HepG2 (cell line): ENCODE results near the gene PSMD3. TPM values are rescaled to one million over a fixed set of nuclear protein-coding genes. Genes with fewer than 3 reads are reported as not detected.

Experiments used
- ATAC-seq: fragments of 200-7000 bp; cut with Tn5 transposase; 3 replicates; pipeline ENCODE4 v1.9.1; 2020; ENCODE audit warnings: mild to moderate bottlenecking, moderate library complexity
- BruUV-seq: library from RNA; stranded (reverse); fragments of 400-500 nt; replicated peaks from 2 replicates; lab custom pipeline; 2021; lab: Mats Ljungman, UMichigan
- CTCF ChIA-PET: fragments of 300-600 bp; formaldehyde crosslinking; extraction: SDS; loops from one replicate; lab custom pipeline; 2021; ENCODE audit warnings: low total read pairs, inconsistent platforms, low intra/inter-chr PET ratio; lab: Yijun Ruan, JAX
- POLR2A ChIA-PET: fragments of 350-600 bp; sonication (Branson Sonifier 250); formaldehyde crosslinking; loops from one replicate; lab custom pipeline; 2020; ENCODE audit warnings: antibody characterized with exemption, inconsistent platforms; lab: Yijun Ruan, JAX
- DNase-seq: peaks from one replicate; pipeline ENCODE4 v3.0.0-alpha.2; 2015; ENCODE audit warnings: low spot score
- FAIRE-seq: peaks from 3 replicates; lab custom pipeline; 2011; peaks lifted over from hg19 to GRCh38; lab: Jason Lieb, UNC
- H2AFZ ChIP-seq: one replicate; pipeline ENCODE4 v1.6.1; 2011; ENCODE audit warnings: low read length, inconsistent platforms
- H3K27ac ChIP-seq: fragments of 300-600 bp; 3 replicates; pipeline ENCODE4 v1.8.0; 2011; ENCODE audit warnings: mixed run types, mild to moderate bottlenecking, mixed read lengths, low read length, inconsistent platforms; ENCODE audit not compliant: insufficient read depth; ENCODE audit errors: extremely low read length
- H3K27me3 ChIP-seq, 2 experiments: fragments of 200-600 bp in 1 of 2; 2 replicates in 1 of 2; 3 replicates in 1 of 2; pipeline versions ENCODE4 v1.6.0 to v1.8.0; 2011; ENCODE audit warnings: low read length in 2 of 2, mild to moderate bottlenecking in 2 of 2, moderate library complexity in 2 of 2, inconsistent platforms in 1 of 2; ENCODE audit not compliant: insufficient read depth in 2 of 2, control insufficient read depth in 1 of 2
- H3K36me3 ChIP-seq, 2 experiments: fragments of 200-600 bp in 1 of 2; replicated peaks in 1 of 2; 2 replicates in 1 of 2; 3 replicates in 1 of 2; pipeline versions ENCODE4 v1.5.1 to v1.8.0; 2011; ENCODE audit warnings: low read length in 2 of 2, inconsistent platforms in 1 of 2; ENCODE audit not compliant: insufficient read depth in 2 of 2, control insufficient read depth in 1 of 2
- H3K4me1 ChIP-seq: 2 replicates; pipeline ENCODE4 v1.5.1; 2012; ENCODE audit warnings: low read length, inconsistent platforms; ENCODE audit not compliant: insufficient read depth
- H3K4me2 ChIP-seq: 2 replicates; pipeline ENCODE4 v1.6.0; 2011; ENCODE audit warnings: low read depth, low read length, inconsistent platforms
- H3K4me3 ChIP-seq, 3 experiments: fragments of 200-600 bp in 1 of 3; sonication (generic), shearing (Covaris generic) in 1 of 3; replicated peaks in 1 of 3; 2 replicates each; pipeline ENCODE4 v1.5.1; 2011 to 2016; ENCODE audit warnings: low read length in 3 of 3, inconsistent platforms in 2 of 3, low read depth in 2 of 3, mild to moderate bottlenecking in 2 of 3, control low read depth in 1 of 3, mixed read lengths in 1 of 3; ENCODE audit not compliant: insufficient read depth in 1 of 3
- H3K79me2 ChIP-seq: one replicate; pipeline ENCODE4 v1.6.1; 2011; ENCODE audit warnings: low read length, inconsistent platforms; ENCODE audit not compliant: insufficient read depth
- H3K9ac ChIP-seq: 2 replicates; pipeline ENCODE4 v1.6.0; 2011; ENCODE audit warnings: mild to moderate bottlenecking, low read depth, low read length, inconsistent platforms; ENCODE audit not compliant: insufficient read depth
- H3K9me3 ChIP-seq: 2 replicates; pipeline ENCODE4 v1.5.1; 2012; ENCODE audit warnings: mild to moderate bottlenecking, low read length
- H4K20me1 ChIP-seq: 2 replicates; pipeline ENCODE4 v1.6.0; 2011; ENCODE audit warnings: inconsistent platforms, mild to moderate bottlenecking, low read length, moderate library complexity; ENCODE audit not compliant: insufficient read depth
- AHR ChIP-seq: IDR thresholded peaks from 2 replicates; pipeline ENCODE4 v1.6.1; 2018; ENCODE audit warnings: missing genetic modification reagents, missing compliant biosample characterization
- EHMT2 ChIP-seq: fragments of 200-600 bp; sonication (generic); IDR thresholded peaks from 2 replicates; pipeline ENCODE4 v1.7.0; 2017; ENCODE audit warnings: antibody characterized with exemption, low read depth, low read length, borderline replicate concordance
- SSRP1 ChIP-seq: IDR thresholded peaks from 2 replicates; pipeline ENCODE4 v1.6.1; 2016; ENCODE audit warnings: control low read depth
- ZFP62 ChIP-seq: sonication (generic); formaldehyde crosslinking; IDR thresholded peaks from 2 replicates; pipeline ENCODE4 v1.4.0; 2020; ENCODE audit warnings: missing genetic modification reagents
- ZNF12 ChIP-seq: sonication (generic); formaldehyde crosslinking; IDR thresholded peaks from 2 replicates; pipeline ENCODE4 v1.5.0; 2020; ENCODE audit warnings: missing genetic modification reagents
- WGBS: methylation state at CpG from one replicate; pipeline ENCODE4 v1.1.6; 2017; ENCODE audit warnings: low lambda C conversion rate; 5-methylcytosine and 5-hydroxymethylcytosine counted together
- in situ Hi-C: cut with HindIII; loops from 2 replicates; pipeline ENCODE4 v1.10.0; 2017; ENCODE audit warnings: low pct_unique_long_range_greater_than_20kb; ENCODE audit not compliant: extremely low pct_ligation_motif_present
- intact Hi-C: fragments of 100-400 bp; cut with micrococcal nuclease; formaldehyde crosslinking; loops from one replicate; pipeline ENCODE4 v1.10.0; 2022; ENCODE audit not compliant: unreplicated experiment
- polyA plus RNA-seq, 8 experiments: library from polyadenylated mRNA; depleted of rRNA in 3 of 8; stranded (reverse) in 7 of 8; unstranded in 1 of 8; fragments of >200 nt; fragmentation: Illumina TruSeq in 4 of 8; extraction: Trizol in 4 of 8; gene quantifications; 2 replicates each; pipeline versions ENCODE4 v1.2.1 to v1.2.3, GENCODE V29; 2011 to 2016; ENCODE audit warnings: low read depth in 4 of 8, missing spikeins in 1 of 8, mixed read lengths in 1 of 8; ENCODE audit not compliant: insufficient read depth in 1 of 8
- total RNA-seq, 5 experiments: library from RNA; depleted of rRNA; stranded (reverse); fragments of >200 nt; fragmentation: Illumina TruSeq; extraction: Trizol; gene quantifications; 2 replicates each; pipeline ENCODE4 v1.2.3, GENCODE V29; 2016; ENCODE audit warnings: low read depth in 1 of 5
- TF ChIP-seq, protein P1 (sequence below): sonication (generic); formaldehyde crosslinking; IDR thresholded peaks from 2 replicates; pipeline ENCODE4 v1.4.0; 2020; ENCODE audit warnings: missing genetic modification reagents
- TF ChIP-seq, protein P2 (sequence below): IDR thresholded peaks from 2 replicates; pipeline ENCODE4 v1.6.1; 2016; ENCODE audit warnings: control low read depth
- TF ChIP-seq, protein P3 (sequence below): sonication (generic); formaldehyde crosslinking; IDR thresholded peaks from 2 replicates; pipeline ENCODE4 v1.5.1; 2020; ENCODE audit warnings: missing genetic modification reagents, mild to moderate bottlenecking, borderline replicate concordance

PSMD3 gene
- total and polyA plus RNA-seq, 2 of the 13 experiments (the other 11 are each of a cell fraction or from before 2014, with no cell fraction given) = 97.4 to 146 TPM

DNA sequence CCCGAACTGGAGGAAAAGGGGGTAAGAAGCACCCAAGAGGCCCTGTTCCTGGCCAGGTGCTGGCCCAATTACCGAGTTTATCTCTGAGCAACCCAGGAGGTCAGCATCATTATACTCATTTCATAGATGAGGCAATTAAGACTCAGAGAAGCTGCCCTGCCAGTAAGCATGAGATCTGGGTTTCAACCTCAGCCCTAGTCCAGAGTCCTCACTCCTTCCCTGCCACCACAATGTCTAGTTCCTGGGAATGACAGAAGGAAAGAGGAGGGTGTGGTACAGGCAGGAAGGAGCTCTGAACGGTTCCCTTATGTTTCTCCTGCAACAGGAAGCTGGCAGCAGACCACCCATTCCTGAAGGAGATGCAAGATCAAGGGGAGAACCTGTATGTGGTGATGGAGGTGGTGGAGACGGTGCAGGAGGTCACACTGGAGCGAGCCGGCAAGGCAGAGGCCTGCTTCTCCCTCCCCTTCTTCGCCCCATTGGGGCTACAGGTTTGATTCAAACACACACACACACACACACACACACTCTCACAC is 10.4 kb upstream of the PSMD3 start (continued):
- TF ChIP-seq, protein P1, sequence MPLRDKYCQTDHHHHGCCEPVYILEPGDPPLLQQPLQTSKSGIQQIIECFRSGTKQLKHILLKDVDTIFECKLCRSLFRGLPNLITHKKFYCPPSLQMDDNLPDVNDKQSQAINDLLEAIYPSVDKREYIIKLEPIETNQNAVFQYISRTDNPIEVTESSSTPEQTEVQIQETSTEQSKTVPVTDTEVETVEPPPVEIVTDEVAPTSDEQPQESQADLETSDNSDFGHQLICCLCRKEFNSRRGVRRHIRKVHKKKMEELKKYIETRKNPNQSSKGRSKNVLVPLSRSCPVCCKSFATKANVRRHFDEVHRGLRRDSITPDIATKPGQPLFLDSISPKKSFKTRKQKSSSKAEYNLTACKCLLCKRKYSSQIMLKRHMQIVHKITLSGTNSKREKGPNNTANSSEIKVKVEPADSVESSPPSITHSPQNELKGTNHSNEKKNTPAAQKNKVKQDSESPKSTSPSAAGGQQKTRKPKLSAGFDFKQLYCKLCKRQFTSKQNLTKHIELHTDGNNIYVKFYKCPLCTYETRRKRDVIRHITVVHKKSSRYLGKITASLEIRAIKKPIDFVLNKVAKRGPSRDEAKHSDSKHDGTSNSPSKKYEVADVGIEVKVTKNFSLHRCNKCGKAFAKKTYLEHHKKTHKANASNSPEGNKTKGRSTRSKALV = no peak
- TF ChIP-seq ZNF12 = no peak
- TF ChIP-seq, protein P2, sequence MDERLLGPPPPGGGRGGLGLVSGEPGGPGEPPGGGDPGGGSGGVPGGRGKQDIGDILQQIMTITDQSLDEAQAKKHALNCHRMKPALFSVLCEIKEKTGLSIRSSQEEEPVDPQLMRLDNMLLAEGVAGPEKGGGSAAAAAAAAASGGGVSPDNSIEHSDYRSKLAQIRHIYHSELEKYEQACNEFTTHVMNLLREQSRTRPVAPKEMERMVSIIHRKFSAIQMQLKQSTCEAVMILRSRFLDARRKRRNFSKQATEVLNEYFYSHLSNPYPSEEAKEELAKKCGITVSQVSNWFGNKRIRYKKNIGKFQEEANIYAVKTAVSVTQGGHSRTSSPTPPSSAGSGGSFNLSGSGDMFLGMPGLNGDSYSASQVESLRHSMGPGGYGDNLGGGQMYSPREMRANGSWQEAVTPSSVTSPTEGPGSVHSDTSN (CRISPR knock-in tag) = no peak
- no peak for TF ChIP-seq ZFP62 (CRISPR knock-in tag)
- no peak for TF ChIP-seq AHR

DNA sequence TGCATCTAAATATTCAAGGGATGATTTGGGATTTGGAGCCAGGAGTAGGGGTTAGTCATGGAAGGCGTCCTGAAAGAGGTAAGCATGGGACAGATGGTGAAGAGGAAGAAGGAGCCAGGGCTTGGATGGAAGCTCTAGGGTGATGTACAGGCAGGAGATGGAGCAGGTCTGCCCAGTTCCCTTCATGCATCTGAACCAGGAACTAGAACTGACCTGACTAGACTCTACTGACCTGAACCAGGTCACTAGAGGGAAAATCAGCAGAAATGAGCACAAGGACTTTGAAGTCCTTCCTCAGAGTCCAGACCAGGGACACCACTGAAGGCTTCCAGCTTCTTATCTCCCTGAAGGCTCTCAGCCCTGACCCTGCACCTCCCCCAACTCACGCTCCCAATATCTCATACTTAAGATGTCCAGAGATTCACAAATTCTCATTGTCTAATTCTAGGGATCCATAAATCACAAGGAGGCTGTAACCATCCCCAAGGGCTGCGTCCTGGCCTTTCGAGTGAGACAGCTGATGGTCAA is 9.5 kb upstream of the PSMD3 start:
- WGBS = 52% methylated on average over 4 of the region's 4 CpGs
- Histone ChIP-seq H3K27me3 (peaks cover 6 to 63% of the 10 kb centered on the region in 2 experiments; a peak in 3 of 5 replicates), H4K20me1 (no peaks in the 10 kb centered on the region), H3K36me3 (no peaks in the 10 kb centered on the region), H3K9me3 (no peaks in the 10 kb centered on the region), H3K9ac (no peak overlapping the region), H3K79me2 (no peaks in the 10 kb centered on the region), H3K4me3 (no peak overlapping the region), H3K4me1 (no peaks in the 10 kb centered on the region), H3K4me2 (no peak overlapping the region), H2AFZ (no peak overlapping the region), H3K27ac (no peak overlapping the region)
- TF ChIP-seq, protein P3, sequence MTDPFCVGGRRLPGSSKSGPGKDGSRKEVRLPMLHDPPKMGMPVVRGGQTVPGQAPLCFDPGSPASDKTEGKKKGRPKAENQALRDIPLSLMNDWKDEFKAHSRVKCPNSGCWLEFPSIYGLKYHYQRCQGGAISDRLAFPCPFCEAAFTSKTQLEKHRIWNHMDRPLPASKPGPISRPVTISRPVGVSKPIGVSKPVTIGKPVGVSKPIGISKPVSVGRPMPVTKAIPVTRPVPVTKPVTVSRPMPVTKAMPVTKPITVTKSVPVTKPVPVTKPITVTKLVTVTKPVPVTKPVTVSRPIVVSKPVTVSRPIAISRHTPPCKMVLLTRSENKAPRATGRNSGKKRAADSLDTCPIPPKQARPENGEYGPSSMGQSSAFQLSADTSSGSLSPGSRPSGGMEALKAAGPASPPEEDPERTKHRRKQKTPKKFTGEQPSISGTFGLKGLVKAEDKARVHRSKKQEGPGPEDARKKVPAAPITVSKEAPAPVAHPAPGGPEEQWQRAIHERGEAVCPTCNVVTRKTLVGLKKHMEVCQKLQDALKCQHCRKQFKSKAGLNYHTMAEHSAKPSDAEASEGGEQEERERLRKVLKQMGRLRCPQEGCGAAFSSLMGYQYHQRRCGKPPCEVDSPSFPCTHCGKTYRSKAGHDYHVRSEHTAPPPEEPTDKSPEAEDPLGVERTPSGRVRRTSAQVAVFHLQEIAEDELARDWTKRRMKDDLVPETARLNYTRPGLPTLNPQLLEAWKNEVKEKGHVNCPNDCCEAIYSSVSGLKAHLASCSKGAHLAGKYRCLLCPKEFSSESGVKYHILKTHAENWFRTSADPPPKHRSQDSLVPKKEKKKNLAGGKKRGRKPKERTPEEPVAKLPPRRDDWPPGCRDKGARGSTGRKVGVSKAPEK (CRISPR knock-in tag) = no peak
- TF ChIP-seq SSRP1 (CRISPR knock-in tag) = no peak
- TF ChIP-seq EHMT2 = no peak
- intact Hi-C loops (no loop called here), in situ Hi-C loops (loop anchor here (5.0 kb wide), 1 partner anchor 49 kb away; no protein-coding TSS in a partner anchor)
- ChIA-PET POLR2A (interaction anchor here (1.0 kb wide), 1 partner anchor 9 kb away, joined by 3 read pairs; the partner anchor contains the start of gene PSMD3), CTCF (no interaction called here)
- no TSS peak for BruUV-seq
- FAIRE-seq (no peak), ATAC-seq (no peak), DNase-seq (no peak)
